Measurements from ENCODE around the gene FAM161B.

Gene FAM161B

DNA sequence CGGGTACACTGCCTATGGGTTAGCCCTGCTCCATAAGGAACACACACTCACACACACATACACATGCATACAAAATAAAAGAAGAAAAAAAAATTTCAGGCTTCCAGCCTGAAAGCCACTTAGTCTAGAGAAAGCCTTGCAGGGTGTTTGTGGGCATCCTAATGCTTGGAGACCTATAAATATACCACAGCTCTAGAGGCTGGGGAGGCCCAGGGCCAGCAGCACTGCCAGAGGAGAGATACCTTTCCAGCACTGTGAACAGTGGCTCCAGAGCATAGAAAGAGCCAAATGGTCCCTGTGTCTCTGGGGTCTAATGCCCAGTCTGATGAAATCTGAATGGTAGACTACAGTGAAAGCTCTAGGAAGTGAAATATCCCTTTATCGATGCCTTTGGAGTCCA is 12.9 kb downstream of the FAM161B start:
- no peak overlapping the region for H3K4me3 ChIP-seq (ENCODE audit: insufficient read depth in 1 of 2, low read depth in 1 of 2, low read length in 2 of 2)
- H3K4me2 ChIP-seq (ENCODE audit: low read length, poor library complexity, severe bottlenecking): no peak overlapping the region
- H3K18ac ChIP-seq (ENCODE audit: low read depth in 1 of 2, low read length in 2 of 2): no peak overlapping the region
- no peak overlapping the region for H3K27ac ChIP-seq (ENCODE audit: low read length, poor library complexity, severe bottlenecking)
- no peak overlapping the region for H2BK5ac ChIP-seq (ENCODE audit: low read depth, low read length, poor library complexity, severe bottlenecking)
- H2BK12ac ChIP-seq (ENCODE audit: low read length in 2 of 2): no peak overlapping the region
- H2AFZ ChIP-seq (ENCODE audit: low read depth, low read length): no peak overlapping the region
- H3K4me1 ChIP-seq (ENCODE audit: control insufficient read depth, insufficient read depth, low read depth, low read length): no peaks in the 10 kb centered on the region
- no peaks in the 10 kb centered on the region for H3K27me3 ChIP-seq (ENCODE audit: control insufficient read depth in 1 of 2, insufficient read depth in 1 of 2, low read length in 2 of 2)
- no peaks in the 10 kb centered on the region for H3K9me3 ChIP-seq (ENCODE audit: control insufficient read depth, low read length)
- no peak overlapping the region for H3K23ac ChIP-seq (ENCODE audit: low read length in 2 of 2)
- no peak overlapping the region for H3K4ac ChIP-seq (ENCODE audit: low read depth in 1 of 2, low read length in 2 of 2)
- H3K9ac ChIP-seq (ENCODE audit: low read length): no peak overlapping the region
- H3K14ac ChIP-seq (ENCODE audit: low read length in 2 of 2): no peak overlapping the region
- H2BK15ac ChIP-seq (ENCODE audit: low read depth, poor library complexity, severe bottlenecking): no peak overlapping the region
- peaks cover 28 to 89% of the 10 kb centered on the region in 2 experiments for H3K36me3 ChIP-seq (ENCODE audit: control insufficient read depth in 1 of 2, insufficient read depth in 2 of 2, low read depth in 1 of 2, low read length in 2 of 2)
- H3K79me1 ChIP-seq (replicated peaks; ENCODE audit: low read length, poor library complexity, severe bottlenecking): peaks cover 10% of the 10 kb centered on the region
- no peak for DNase-seq
- no peak overlapping the region for H4K91ac ChIP-seq (ENCODE audit: low read length)
- 100% methylated on average over 1 of the region's 2 CpGs for WGBS
- no peak overlapping the region for H4K8ac ChIP-seq (ENCODE audit: low read length)
- no peak overlapping the region for H2AK5ac ChIP-seq (ENCODE audit: low read length, severe bottlenecking)
- H2BK120ac ChIP-seq (ENCODE audit: low read depth, low read length): no peak overlapping the region

DNA sequence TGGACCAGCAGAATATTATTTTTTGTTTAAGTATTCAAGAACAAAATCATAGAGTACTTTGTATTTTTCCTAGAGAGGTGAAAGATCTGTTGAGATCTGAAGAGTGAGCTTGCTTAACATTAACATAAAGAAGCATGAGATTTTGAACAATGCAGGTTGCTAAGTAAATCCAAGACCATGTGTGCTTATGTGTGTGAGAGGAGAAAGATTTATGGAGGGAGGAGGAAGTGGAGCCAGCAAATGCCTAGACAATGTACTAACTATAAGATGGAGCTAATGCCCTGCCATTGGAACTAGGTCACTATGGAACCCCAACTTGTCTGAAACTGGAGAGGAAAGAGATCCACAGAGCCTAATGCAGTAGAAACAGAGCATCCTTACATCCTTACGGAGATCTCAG is 13.3 kb downstream of the FAM161B start:
- H3K4me1 ChIP-seq (ENCODE audit: control insufficient read depth, insufficient read depth, low read depth, low read length): no peaks in the 10 kb centered on the region
- no peak overlapping the region for H3K4ac ChIP-seq (ENCODE audit: low read depth in 1 of 2, low read length in 2 of 2)
- H4K8ac ChIP-seq (ENCODE audit: low read length): no peak overlapping the region

GRCh38 chr14:73935666-73936065 is 14.2 kb downstream of the FAM161B start:
- Histone ChIP-seq H2BK5ac (ENCODE audit: low read depth, low read length, poor library complexity, severe bottlenecking) (no peak overlapping the region), H3K18ac (ENCODE audit: low read depth in 1 of 2, low read length in 2 of 2) (no peak overlapping the region), H3K9me3 (ENCODE audit: control insufficient read depth, low read length) (no peaks in the 10 kb centered on the region)

More for the DNA sequence above, 13.3 kb downstream of the FAM161B start:
- Histone ChIP-seq H3K18ac (ENCODE audit: low read depth in 1 of 2, low read length in 2 of 2) (no peak overlapping the region), H2AFZ (ENCODE audit: low read depth, low read length) (no peak overlapping the region), H2BK120ac (ENCODE audit: low read depth, low read length) (no peak overlapping the region), H3K4me3 (ENCODE audit: insufficient read depth in 1 of 2, low read depth in 1 of 2, low read length in 2 of 2) (no peak overlapping the region), H2BK12ac (ENCODE audit: low read length in 2 of 2) (no peak overlapping the region), H2BK15ac (ENCODE audit: low read depth, poor library complexity, severe bottlenecking) (no peak overlapping the region), H3K36me3 (ENCODE audit: control insufficient read depth in 1 of 2, insufficient read depth in 2 of 2, low read depth in 1 of 2, low read length in 2 of 2) (peaks cover 27 to 91% of the 10 kb centered on the region in 2 experiments), H3K79me1 (replicated peaks; ENCODE audit: low read length, poor library complexity, severe bottlenecking) (peaks cover 10% of the 10 kb centered on the region), H4K91ac (ENCODE audit: low read length) (no peak overlapping the region), H2AK5ac (ENCODE audit: low read length, severe bottlenecking) (no peak overlapping the region), H3K9me3 (ENCODE audit: control insufficient read depth, low read length) (no peaks in the 10 kb centered on the region), H3K14ac (ENCODE audit: low read length in 2 of 2) (no peak overlapping the region), H3K27me3 (ENCODE audit: control insufficient read depth in 1 of 2, insufficient read depth in 1 of 2, low read length in 2 of 2) (no peaks in the 10 kb centered on the region), H3K9ac (ENCODE audit: low read length) (peak overlapping the region; percentile 15), H3K27ac (ENCODE audit: low read length, poor library complexity, severe bottlenecking) (no peak overlapping the region), H2BK5ac (ENCODE audit: low read depth, low read length, poor library complexity, severe bottlenecking) (no peak overlapping the region), H3K4me2 (ENCODE audit: low read length, poor library complexity, severe bottlenecking) (no peak overlapping the region), H3K23ac (ENCODE audit: low read length in 2 of 2) (no peak overlapping the region)
- DNase-seq: no peak
- 91% methylated on average over 1 of the region's 1 CpG for WGBS

DNA sequence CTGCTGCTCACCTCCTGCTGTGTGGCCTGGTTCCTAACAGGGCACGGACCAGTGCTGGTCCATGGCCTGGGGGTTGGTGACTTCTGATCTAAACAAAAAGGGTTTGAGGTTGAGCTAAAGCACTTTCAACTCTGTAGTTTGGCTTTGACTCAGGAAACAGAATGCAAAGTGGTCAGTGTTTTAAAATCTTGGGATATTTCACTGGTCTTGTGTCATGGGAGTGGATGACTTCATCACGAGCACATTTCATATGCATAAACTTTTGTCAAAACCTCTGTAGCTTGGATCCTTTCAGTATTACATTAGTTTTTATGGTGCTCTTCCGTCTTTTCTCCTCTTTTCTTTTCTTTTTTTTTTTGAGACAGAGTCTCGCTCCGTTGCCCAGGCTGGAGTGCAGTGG is 25.6 kb downstream of the FAM161B start:
- no peak overlapping the region for H3K4me3 ChIP-seq (ENCODE audit: insufficient read depth in 1 of 2, low read depth in 1 of 2, low read length in 2 of 2)
- H2BK120ac ChIP-seq (ENCODE audit: low read depth, low read length): no peak overlapping the region
- H2BK15ac ChIP-seq (ENCODE audit: low read depth, poor library complexity, severe bottlenecking): no peak overlapping the region
- H3K18ac ChIP-seq (ENCODE audit: low read depth in 1 of 2, low read length in 2 of 2): no peak overlapping the region
- no peak overlapping the region for H3K4ac ChIP-seq (ENCODE audit: low read depth in 1 of 2, low read length in 2 of 2)
- no peak overlapping the region for H3K14ac ChIP-seq (ENCODE audit: low read length in 2 of 2)
- H3K36me3 ChIP-seq (ENCODE audit: control insufficient read depth in 1 of 2, insufficient read depth in 2 of 2, low read depth in 1 of 2, low read length in 2 of 2): peaks cover 28 to 95% of the 10 kb centered on the region in 2 experiments
- no peak overlapping the region for H4K91ac ChIP-seq (ENCODE audit: low read length)
- no peaks in the 10 kb centered on the region for H3K27me3 ChIP-seq (ENCODE audit: control insufficient read depth in 1 of 2, insufficient read depth in 1 of 2, low read length in 2 of 2)
- no peak overlapping the region for H4K8ac ChIP-seq (ENCODE audit: low read length)
- WGBS: 95% methylated on average over 5 of the region's 5 CpGs
- no peak overlapping the region for H3K4me2 ChIP-seq (ENCODE audit: low read length, poor library complexity, severe bottlenecking)
- H2BK12ac ChIP-seq (ENCODE audit: low read length in 2 of 2): no peak overlapping the region
- H3K79me1 ChIP-seq (replicated peaks; ENCODE audit: low read length, poor library complexity, severe bottlenecking): peaks cover 29% of the 10 kb centered on the region
- no peak overlapping the region for H3K23ac ChIP-seq (ENCODE audit: low read length in 2 of 2)
- H3K4me1 ChIP-seq (ENCODE audit: control insufficient read depth, insufficient read depth, low read depth, low read length): no peaks in the 10 kb centered on the region
- H2AK5ac ChIP-seq (ENCODE audit: low read length, severe bottlenecking): no peak overlapping the region
- H3K9ac ChIP-seq (ENCODE audit: low read length): peak overlapping the region; percentile 35
- H3K27ac ChIP-seq (ENCODE audit: low read length, poor library complexity, severe bottlenecking): no peak overlapping the region
- peak; percentile 15 for DNase-seq
- no peak overlapping the region for H2AFZ ChIP-seq (ENCODE audit: low read depth, low read length)
- H3K9me3 ChIP-seq (ENCODE audit: control insufficient read depth, low read length): no peaks in the 10 kb centered on the region
- no peak overlapping the region for H2BK5ac ChIP-seq (ENCODE audit: low read depth, low read length, poor library complexity, severe bottlenecking)

More at GRCh38 chr14:73935666-73936065, 14.2 kb downstream of the FAM161B start:
- no peak overlapping the region for H2AFZ ChIP-seq (ENCODE audit: low read depth, low read length)
- no peak overlapping the region for H3K4me2 ChIP-seq (ENCODE audit: low read length, poor library complexity, severe bottlenecking)
- H4K91ac ChIP-seq (ENCODE audit: low read length): no peak overlapping the region
- H3K14ac ChIP-seq (ENCODE audit: low read length in 2 of 2): no peak overlapping the region
- no peak overlapping the region for H4K8ac ChIP-seq (ENCODE audit: low read length)
- H2BK12ac ChIP-seq (ENCODE audit: low read length in 2 of 2): no peak overlapping the region
- no peak overlapping the region for H2BK15ac ChIP-seq (ENCODE audit: low read depth, poor library complexity, severe bottlenecking)
- DNase-seq: peak; percentile 18
- no peaks in the 10 kb centered on the region for H3K27me3 ChIP-seq (ENCODE audit: control insufficient read depth in 1 of 2, insufficient read depth in 1 of 2, low read length in 2 of 2)
- H3K4me3 ChIP-seq (ENCODE audit: insufficient read depth in 1 of 2, low read depth in 1 of 2, low read length in 2 of 2): no peak overlapping the region
- no peak overlapping the region for H3K23ac ChIP-seq (ENCODE audit: low read length in 2 of 2)
- H3K36me3 ChIP-seq (ENCODE audit: control insufficient read depth in 1 of 2, insufficient read depth in 2 of 2, low read depth in 1 of 2, low read length in 2 of 2): peaks cover 22 to 91% of the 10 kb centered on the region in 2 experiments
- 100% methylated on average over 1 of the region's 2 CpGs for WGBS
- no peaks in the 10 kb centered on the region for H3K4me1 ChIP-seq (ENCODE audit: control insufficient read depth, insufficient read depth, low read depth, low read length)
- no peak overlapping the region for H3K4ac ChIP-seq (ENCODE audit: low read depth in 1 of 2, low read length in 2 of 2)
- no peak overlapping the region for H2BK120ac ChIP-seq (ENCODE audit: low read depth, low read length)
- H3K9ac ChIP-seq (ENCODE audit: low read length): no peak overlapping the region
- no peak overlapping the region for H3K27ac ChIP-seq (ENCODE audit: low read length, poor library complexity, severe bottlenecking)
- peaks cover 10% of the 10 kb centered on the region for H3K79me1 ChIP-seq (replicated peaks; ENCODE audit: low read length, poor library complexity, severe bottlenecking)
- H2AK5ac ChIP-seq (ENCODE audit: low read length, severe bottlenecking): no peak overlapping the region
